Liver (tissue), 9 donors: ENCODE results near the gene HCK. TPM values are rescaled to one million over a fixed set of nuclear protein-coding genes. Genes with fewer than 3 reads are reported as not detected.
A peak's percentile ranks its signal among the peaks of the same experiment; 100 is the strongest.

Experiments used
- DNase-seq: peaks from one replicate; pipeline ENCODE4 v3.0.0-alpha.2; 2017; ENCODE audit warnings: low spot score
- H3K27ac ChIP-seq, 2 donors: one replicate each; pipeline ENCODE4 v1.7.0; 2013; ENCODE audit warnings: inconsistent platforms in 2 of 2, low read length in 2 of 2, control low read depth in 1 of 2, low read depth in 1 of 2, mild to moderate bottlenecking in 1 of 2
- H3K27me3 ChIP-seq, 4 donors: one replicate each; pipeline versions ENCODE4 v1.6.1 to v1.7.0; 2013; ENCODE audit warnings: low read length in 3 of 4, inconsistent platforms in 1 of 4, mild to moderate bottlenecking in 1 of 4, moderate library complexity in 1 of 4; ENCODE audit not compliant: control insufficient read depth in 4 of 4, insufficient read depth in 4 of 4
- H3K36me3 ChIP-seq, 4 donors: one replicate each; pipeline versions ENCODE4 v1.6.1 to v1.7.0; 2013; ENCODE audit warnings: low read length in 3 of 4, mild to moderate bottlenecking in 3 of 4, low read depth in 1 of 4, moderate library complexity in 1 of 4; ENCODE audit not compliant: control insufficient read depth in 4 of 4, insufficient read depth in 3 of 4
- H3K4me1 ChIP-seq, 4 donors: one replicate each; pipeline versions ENCODE4 v1.6.1 to v1.7.0; 2013; ENCODE audit warnings: low read length in 3 of 4, mild to moderate bottlenecking in 3 of 4, moderate library complexity in 1 of 4; ENCODE audit not compliant: control insufficient read depth in 4 of 4, insufficient read depth in 4 of 4
- H3K4me3 ChIP-seq, 3 donors: one replicate each; pipeline versions ENCODE4 v1.6.1 to v1.7.0; 2013; ENCODE audit warnings: low read length in 3 of 3, control low read depth in 1 of 3, low read depth in 1 of 3, mild to moderate bottlenecking in 1 of 3
- H3K9ac ChIP-seq, 2 donors: one replicate each; pipeline ENCODE4 v1.7.0; 2013; ENCODE audit warnings: low read length in 2 of 2, mild to moderate bottlenecking in 2 of 2, moderate library complexity in 2 of 2, control low read depth in 1 of 2, low read depth in 1 of 2
- H3K9me3 ChIP-seq, 4 donors: one replicate each; pipeline versions ENCODE4 v1.6.1 to v1.7.0; 2013; ENCODE audit warnings: low read length in 3 of 4; ENCODE audit not compliant: control insufficient read depth in 4 of 4
- EGR1 ChIP-seq, 2 donors: IDR thresholded peaks; 2 replicates each; pipeline ENCODE4 v1.6.1; 2016 to 2018; ENCODE audit warnings: antibody characterized with exemption in 2 of 2, low read depth in 2 of 2
- FOXA1 ChIP-seq: IDR thresholded peaks from 2 replicates; pipeline ENCODE4 v1.6.1; 2016; ENCODE audit warnings: antibody characterized with exemption
- HNF4A ChIP-seq, 2 donors: conservative IDR thresholded peaks; 2 replicates each; pipeline ENCODE4 v1.6.1; 2016; ENCODE audit warnings: antibody characterized with exemption in 2 of 2, mild to moderate bottlenecking in 2 of 2
- JUND ChIP-seq, 2 donors: IDR thresholded peaks; 2 replicates each; pipeline ENCODE4 v1.6.1; 2016; ENCODE audit warnings: antibody characterized with exemption in 2 of 2
- NR2F2 ChIP-seq: IDR thresholded peaks from 2 replicates; pipeline ENCODE4 v1.6.1; 2016; ENCODE audit warnings: antibody characterized with exemption
- RXRA ChIP-seq, 2 donors: IDR thresholded peaks; 2 replicates each; pipeline ENCODE4 v1.6.1; 2017 to 2018; ENCODE audit warnings: antibody characterized with exemption in 2 of 2, mild to moderate bottlenecking in 1 of 2
- TAF1 ChIP-seq: conservative IDR thresholded peaks from 2 replicates; pipeline ENCODE4 v1.6.1; 2016; ENCODE audit warnings: antibody characterized with exemption, mild to moderate bottlenecking
- YY1 ChIP-seq: IDR thresholded peaks from 2 replicates; pipeline ENCODE4 v1.6.1; 2016; ENCODE audit warnings: antibody characterized with exemption, mild to moderate bottlenecking
- WGBS: extraction: QIAGEN DNeasy Blood & Tissue Kit; methylation state at CpG from one replicate; pipeline ENCODE4 v1.1.7; 2013; 5-methylcytosine and 5-hydroxymethylcytosine counted together
- polyA plus RNA-seq, 2 donors: library from polyadenylated mRNA; stranded (reverse) in 1 of 2; unstranded in 1 of 2; fragments of 200-250 nt in 1 of 2; fragments of >200 nt in 1 of 2; fragmentation: Nextera tagmentation in 1 of 2; extraction: Ambion mirVana in 1 of 2; gene quantifications; one replicate each; pipeline versions ENCODE4 v1.2.1 to v1.2.3, GENCODE V29; 2013 to 2015
- total RNA-seq, 2 donors: library from RNA; depleted of rRNA; stranded (reverse); fragments of >200 nt; gene quantifications; one replicate each; pipeline ENCODE4 v1.2.3, GENCODE V29; 2014
- TF ChIP-seq, protein P1 (sequence below): IDR thresholded peaks from 2 replicates; pipeline ENCODE4 v1.6.1; 2016; ENCODE audit warnings: antibody characterized with exemption
- TF ChIP-seq, protein P2 (sequence below): IDR thresholded peaks from 2 replicates; pipeline ENCODE4 v1.6.1; 2016; ENCODE audit warnings: antibody characterized with exemption
- TF ChIP-seq, protein P3 (sequence below): fragments of 150-350 bp; IDR thresholded peaks from 2 replicates; pipeline ENCODE4 v1.5.1; 2017; ENCODE audit warnings: improper control_type of control experiment, low read depth, low read length; ENCODE audit not compliant: missing input control
- TF ChIP-seq, protein P4 (sequence below): IDR thresholded peaks from 2 replicates; pipeline ENCODE4 v1.6.1; 2016; ENCODE audit warnings: antibody characterized with exemption
- TF ChIP-seq, protein P5 (sequence below): IDR thresholded peaks from 2 replicates; pipeline ENCODE4 v1.6.1; 2016; ENCODE audit warnings: antibody characterized with exemption, mild to moderate bottlenecking
- donor health status: healthy.
- donor health status: healthy.
- donor health status: healthy.
- donor health status: healthy.
- donor health status: healthy.

HCK gene
- total and polyA plus RNA-seq, 4 donors = 1.8 to 20.6 (median 10.2) TPM

DNA sequence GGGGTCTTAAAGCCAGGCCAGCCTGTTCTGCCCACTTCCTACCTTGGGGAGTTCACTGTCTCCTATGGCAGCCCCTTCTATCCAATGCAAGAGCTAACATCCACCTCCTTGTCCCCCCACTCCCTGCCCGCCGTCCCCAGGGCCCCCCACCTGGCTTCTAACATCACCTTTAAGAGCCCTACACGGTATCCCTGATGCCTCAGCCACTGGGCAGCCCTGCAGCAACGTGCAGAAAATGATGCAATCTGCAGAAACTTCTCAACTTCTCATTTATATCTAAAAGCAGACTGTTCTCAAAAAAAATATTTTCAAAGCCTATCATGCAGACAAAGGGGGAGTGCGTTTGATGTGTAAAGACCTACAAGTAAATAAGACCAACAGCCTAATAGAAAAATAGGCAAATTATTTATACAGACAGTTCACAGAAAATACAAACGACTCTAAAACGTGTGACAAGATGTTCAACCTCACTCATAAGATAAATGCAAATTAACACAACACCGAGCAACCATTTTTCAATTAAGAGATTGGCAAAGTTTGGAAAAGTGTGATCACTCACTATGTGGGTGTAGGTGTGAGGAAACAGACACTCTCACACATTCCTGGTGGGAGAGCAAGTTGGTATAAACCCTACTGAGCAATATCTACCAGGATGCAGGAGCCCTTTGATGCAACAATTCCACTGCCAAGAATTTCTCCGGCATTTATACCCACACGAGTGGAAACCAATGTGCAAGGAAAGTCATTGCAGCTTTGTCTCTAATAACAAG, 15.1 kb upstream of the HCK start (continued):
- TF ChIP-seq YY1 = no peak

DNA sequence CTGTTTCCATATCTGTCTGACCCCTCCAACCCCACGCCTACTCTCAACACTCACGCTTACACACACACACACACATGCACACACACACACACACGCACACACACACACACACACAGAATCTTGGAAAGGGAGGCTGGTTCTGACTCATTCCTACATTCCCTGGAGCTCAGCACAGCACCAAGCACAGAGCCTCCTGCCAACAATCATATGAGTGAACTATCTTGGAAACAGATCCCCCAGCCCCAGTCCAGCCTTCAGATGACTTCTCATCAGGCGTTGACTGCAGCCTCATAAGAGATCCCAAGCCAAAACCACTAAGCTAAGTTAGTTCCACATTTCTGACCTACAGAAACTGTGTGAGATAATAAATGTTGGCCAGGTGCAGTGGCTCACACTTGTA, 14.1 kb upstream of the HCK start:
- Histone ChIP-seq H3K9me3 (no peaks in the 10 kb centered on the region), H3K27me3 (peaks cover 0 to 6% (median 2%) of the 10 kb centered on the region in 4 donors), H3K9ac (no peak overlapping the region), H3K4me1 (no peaks in the 10 kb centered on the region), H3K36me3 (no peaks in the 10 kb centered on the region), H3K27ac (no peak overlapping the region), H3K4me3 (no peak overlapping the region)
- TF ChIP-seq, protein P1, sequence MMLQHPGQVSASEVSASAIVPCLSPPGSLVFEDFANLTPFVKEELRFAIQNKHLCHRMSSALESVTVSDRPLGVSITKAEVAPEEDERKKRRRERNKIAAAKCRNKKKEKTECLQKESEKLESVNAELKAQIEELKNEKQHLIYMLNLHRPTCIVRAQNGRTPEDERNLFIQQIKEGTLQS = no peak
- TF ChIP-seq, protein P2, sequence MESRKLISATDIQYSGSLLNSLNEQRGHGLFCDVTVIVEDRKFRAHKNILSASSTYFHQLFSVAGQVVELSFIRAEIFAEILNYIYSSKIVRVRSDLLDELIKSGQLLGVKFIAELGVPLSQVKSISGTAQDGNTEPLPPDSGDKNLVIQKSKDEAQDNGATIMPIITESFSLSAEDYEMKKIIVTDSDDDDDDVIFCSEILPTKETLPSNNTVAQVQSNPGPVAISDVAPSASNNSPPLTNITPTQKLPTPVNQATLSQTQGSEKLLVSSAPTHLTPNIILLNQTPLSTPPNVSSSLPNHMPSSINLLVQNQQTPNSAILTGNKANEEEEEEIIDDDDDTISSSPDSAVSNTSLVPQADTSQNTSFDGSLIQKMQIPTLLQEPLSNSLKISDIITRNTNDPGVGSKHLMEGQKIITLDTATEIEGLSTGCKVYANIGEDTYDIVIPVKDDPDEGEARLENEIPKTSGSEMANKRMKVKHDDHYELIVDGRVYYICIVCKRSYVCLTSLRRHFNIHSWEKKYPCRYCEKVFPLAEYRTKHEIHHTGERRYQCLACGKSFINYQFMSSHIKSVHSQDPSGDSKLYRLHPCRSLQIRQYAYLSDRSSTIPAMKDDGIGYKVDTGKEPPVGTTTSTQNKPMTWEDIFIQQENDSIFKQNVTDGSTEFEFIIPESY = no peak
- TF ChIP-seq EGR1 (IDR thresholded peaks at IDR 0.05; ENCODE audit: low read depth in 2 of 2) (no peak), RXRA (IDR thresholded peaks at IDR 0.05) (no peak), HNF4A (conservative IDR thresholded peaks at IDR 0.05) (no peak), FOXA1 (no peak), NR2F2 (no peak), JUND (IDR thresholded peaks at IDR 0.05) (no peak), TAF1 (no peak)
- TF ChIP-seq, protein P3, sequence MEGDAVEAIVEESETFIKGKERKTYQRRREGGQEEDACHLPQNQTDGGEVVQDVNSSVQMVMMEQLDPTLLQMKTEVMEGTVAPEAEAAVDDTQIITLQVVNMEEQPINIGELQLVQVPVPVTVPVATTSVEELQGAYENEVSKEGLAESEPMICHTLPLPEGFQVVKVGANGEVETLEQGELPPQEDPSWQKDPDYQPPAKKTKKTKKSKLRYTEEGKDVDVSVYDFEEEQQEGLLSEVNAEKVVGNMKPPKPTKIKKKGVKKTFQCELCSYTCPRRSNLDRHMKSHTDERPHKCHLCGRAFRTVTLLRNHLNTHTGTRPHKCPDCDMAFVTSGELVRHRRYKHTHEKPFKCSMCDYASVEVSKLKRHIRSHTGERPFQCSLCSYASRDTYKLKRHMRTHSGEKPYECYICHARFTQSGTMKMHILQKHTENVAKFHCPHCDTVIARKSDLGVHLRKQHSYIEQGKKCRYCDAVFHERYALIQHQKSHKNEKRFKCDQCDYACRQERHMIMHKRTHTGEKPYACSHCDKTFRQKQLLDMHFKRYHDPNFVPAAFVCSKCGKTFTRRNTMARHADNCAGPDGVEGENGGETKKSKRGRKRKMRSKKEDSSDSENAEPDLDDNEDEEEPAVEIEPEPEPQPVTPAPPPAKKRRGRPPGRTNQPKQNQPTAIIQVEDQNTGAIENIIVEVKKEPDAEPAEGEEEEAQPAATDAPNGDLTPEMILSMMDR = no peak
- TF ChIP-seq, protein P4, sequence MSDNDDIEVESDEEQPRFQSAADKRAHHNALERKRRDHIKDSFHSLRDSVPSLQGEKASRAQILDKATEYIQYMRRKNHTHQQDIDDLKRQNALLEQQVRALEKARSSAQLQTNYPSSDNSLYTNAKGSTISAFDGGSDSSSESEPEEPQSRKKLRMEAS = no peak
- DNase-seq = no peak
- WGBS = 83% methylated on average over 4 of the region's 4 CpGs

DNA sequence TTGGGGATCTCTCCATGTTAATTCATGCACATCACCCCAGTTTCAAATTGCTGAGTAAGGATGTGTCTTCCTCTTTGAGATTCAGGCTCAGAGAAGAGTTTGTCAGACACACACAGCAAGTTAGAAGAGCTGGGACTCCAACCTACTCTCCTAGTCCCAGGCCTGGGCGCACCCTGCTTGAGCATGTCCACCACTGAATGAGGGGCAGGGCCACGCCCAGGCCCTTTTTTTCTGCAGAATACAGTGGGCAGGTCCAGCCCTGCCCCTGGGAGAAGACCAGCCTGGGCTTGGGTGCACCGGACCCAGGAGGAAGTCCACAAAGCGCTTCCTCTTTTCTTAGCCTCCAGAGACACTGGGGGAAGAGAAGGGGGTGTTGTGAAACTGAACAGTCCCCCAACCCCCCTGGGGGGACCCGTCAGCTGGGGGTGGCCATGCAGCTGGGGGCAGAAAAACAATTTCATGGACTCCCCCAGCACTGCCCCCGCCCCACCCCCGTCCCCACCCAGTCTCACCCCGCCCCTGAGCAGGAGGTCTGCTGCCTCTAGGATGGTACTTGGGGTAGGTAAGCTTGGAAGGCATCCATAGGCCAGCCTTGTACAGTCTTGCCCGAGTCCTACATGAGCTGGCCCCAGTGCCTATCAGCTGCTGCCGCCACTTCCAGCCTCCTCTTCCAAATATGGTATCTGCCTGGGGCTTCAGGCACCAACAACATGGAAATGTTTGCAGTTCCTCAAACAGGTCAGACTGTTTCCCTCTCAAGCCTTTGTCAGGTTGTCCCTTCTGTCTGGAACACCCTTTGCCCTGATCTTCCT, 11.7 kb upstream of the HCK start:
- no peaks in the 10 kb centered on the region for H3K4me1 ChIP-seq
- H3K9ac ChIP-seq = no peak overlapping the region
- DNase-seq = no peak
- H3K27ac ChIP-seq = peak overlapping the region; percentile 4 to 26
- H3K4me3 ChIP-seq = no peak overlapping the region
- no peaks in the 10 kb centered on the region for H3K9me3 ChIP-seq
- H3K36me3 ChIP-seq = no peaks in the 10 kb centered on the region
- H3K27me3 ChIP-seq = peaks cover 0 to 4% (median 2%) of the 10 kb centered on the region in 4 donors
- 58% methylated on average over 10 of the region's 10 CpGs for WGBS
- TF ChIP-seq FOXA1 (no peak), NR2F2 (no peak), EGR1 (IDR thresholded peaks at IDR 0.05; ENCODE audit: low read depth in 2 of 2) (no peak), JUND (IDR thresholded peaks at IDR 0.05) (no peak), TAF1 (no peak)
- TF ChIP-seq, protein P3 = no peak
- TF ChIP-seq, protein P4 = no peak
- TF ChIP-seq, protein P2 = no peak
- TF ChIP-seq, protein P5, sequence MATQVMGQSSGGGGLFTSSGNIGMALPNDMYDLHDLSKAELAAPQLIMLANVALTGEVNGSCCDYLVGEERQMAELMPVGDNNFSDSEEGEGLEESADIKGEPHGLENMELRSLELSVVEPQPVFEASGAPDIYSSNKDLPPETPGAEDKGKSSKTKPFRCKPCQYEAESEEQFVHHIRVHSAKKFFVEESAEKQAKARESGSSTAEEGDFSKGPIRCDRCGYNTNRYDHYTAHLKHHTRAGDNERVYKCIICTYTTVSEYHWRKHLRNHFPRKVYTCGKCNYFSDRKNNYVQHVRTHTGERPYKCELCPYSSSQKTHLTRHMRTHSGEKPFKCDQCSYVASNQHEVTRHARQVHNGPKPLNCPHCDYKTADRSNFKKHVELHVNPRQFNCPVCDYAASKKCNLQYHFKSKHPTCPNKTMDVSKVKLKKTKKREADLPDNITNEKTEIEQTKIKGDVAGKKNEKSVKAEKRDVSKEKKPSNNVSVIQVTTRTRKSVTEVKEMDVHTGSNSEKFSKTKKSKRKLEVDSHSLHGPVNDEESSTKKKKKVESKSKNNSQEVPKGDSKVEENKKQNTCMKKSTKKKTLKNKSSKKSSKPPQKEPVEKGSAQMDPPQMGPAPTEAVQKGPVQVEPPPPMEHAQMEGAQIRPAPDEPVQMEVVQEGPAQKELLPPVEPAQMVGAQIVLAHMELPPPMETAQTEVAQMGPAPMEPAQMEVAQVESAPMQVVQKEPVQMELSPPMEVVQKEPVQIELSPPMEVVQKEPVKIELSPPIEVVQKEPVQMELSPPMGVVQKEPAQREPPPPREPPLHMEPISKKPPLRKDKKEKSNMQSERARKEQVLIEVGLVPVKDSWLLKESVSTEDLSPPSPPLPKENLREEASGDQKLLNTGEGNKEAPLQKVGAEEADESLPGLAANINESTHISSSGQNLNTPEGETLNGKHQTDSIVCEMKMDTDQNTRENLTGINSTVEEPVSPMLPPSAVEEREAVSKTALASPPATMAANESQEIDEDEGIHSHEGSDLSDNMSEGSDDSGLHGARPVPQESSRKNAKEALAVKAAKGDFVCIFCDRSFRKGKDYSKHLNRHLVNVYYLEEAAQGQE = no peak
